Mesodermal cell (in vitro differentiated cells): Measurements from ENCODE around the gene SSBP1.
"Not testable (repeated sequence)": the region's sequence is repeated elsewhere in the genome, so short reads cannot be mapped to it uniquely, and the experiment has no call there.

ENCODE experiments used
- H3K27ac ChIP-seq: 2 replicates; pipeline ENCODE4 v1.7.0; 2013; ENCODE audit warnings: mild to moderate bottlenecking, low read depth, low read length, moderate library complexity; ENCODE audit not compliant: severe bottlenecking
- H3K36me3 ChIP-seq: 2 replicates; pipeline ENCODE4 v1.7.1; 2013; ENCODE audit warnings: mild to moderate bottlenecking, low read length, moderate library complexity; ENCODE audit not compliant: control insufficient read depth, insufficient read depth
- H3K4me1 ChIP-seq: one replicate; pipeline ENCODE4 v1.7.1; 2013; ENCODE audit warnings: mild to moderate bottlenecking, low read length; ENCODE audit not compliant: insufficient read depth, control insufficient read depth, poor library complexity, severe bottlenecking
- H3K4me3 ChIP-seq: 2 replicates; pipeline ENCODE4 v1.7.0; 2013; ENCODE audit warnings: low read length, control low read depth, mild to moderate bottlenecking; ENCODE audit not compliant: insufficient read depth, poor library complexity, severe bottlenecking; ENCODE audit errors: extremely low read depth
- H3K9me3 ChIP-seq: 2 replicates; pipeline ENCODE4 v1.7.1; 2013; ENCODE audit warnings: mild to moderate bottlenecking, low read length, moderate library complexity; ENCODE audit not compliant: control insufficient read depth
- WGBS, 2 experiments: methylation state at CpG; one replicate each; pipeline ENCODE4 v1.1.5; 2013; ENCODE audit warnings: missing lambda C conversion rate in 2 of 2; ENCODE audit not compliant: insufficient coverage in 2 of 2; 5-methylcytosine and 5-hydroxymethylcytosine counted together

Gene SSBP1

DNA sequence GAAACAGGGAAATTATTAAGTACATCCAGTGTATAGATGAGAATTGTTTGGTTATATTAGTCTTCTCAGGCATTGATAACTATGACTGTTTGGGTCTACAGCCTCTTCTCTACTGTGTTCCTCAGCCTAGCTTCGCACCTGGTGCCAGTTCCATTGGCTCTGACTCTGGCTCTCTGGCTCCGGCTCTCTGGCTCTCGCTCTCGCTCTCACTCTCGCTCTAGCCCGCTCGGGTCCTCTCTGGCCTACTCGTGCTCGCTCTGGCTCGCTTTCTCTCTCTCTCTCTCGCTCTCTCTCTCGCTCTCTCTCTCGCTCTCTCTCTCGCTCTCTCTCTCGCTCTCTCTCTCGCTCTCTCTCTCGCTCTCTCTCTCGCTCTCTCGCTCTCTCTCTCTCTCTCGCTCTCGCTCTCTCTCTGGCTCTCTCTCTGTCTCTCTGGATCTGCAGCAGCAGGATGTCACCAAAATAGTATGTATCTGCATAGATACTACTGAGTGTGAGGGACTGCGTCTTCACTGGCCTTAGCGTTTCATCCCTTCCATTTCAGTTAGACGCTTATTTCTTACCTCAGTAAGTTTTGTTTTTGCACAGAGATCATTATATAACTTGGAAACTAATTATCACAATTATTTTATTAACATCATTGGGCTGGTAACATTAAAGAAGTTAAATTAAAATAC lies 6.5 kb upstream of the SSBP1 start:
- 89 to 92% methylated on average over 8 to 9 of the region's 24 CpGs for WGBS, 2 experiments

DNA sequence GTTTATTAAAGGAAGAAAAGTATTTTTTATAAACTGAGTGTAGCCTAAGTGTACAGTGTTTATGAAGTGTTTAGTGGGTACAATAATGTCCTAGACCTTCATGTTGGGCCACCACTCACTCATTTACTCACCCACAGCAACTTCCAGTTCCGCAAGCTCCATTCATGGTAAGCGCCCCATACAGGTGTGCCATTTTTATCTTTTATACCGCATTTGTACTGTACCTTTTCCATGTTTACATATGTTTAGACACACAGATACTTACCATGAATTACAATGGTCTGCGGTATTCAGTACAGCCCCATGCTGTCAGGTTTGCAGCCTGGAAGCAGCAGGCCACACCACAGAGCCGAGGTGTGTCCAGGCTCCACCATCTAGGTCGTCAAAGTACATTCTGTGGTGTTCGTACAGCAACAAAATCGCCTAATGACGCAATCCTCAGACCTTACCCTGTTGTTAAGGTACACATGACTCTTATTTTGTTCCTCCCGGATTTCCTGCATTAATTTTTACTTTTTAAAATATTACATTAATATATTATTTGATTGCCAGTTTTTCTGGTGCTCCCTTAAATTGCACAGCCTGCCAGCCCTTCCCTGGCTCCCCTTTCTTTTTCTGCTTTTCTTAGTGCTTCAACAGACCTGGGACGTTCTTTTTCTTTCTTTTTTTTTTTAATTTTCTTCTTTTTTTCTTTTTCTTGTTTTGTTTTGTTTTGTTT lies 881 bp upstream of the SSBP1 start:
- H3K36me3 ChIP-seq, result peaks cover 25% of the 10 kb centered on the region
- H3K4me3 ChIP-seq, result peak overlapping the region; percentile 78
- H3K27ac ChIP-seq, result peak overlapping the region; percentile 83
- 93 to 96% methylated on average over 9 of the region's 11 CpGs for WGBS, 2 experiments
- no peaks in the 10 kb centered on the region for H3K4me1 ChIP-seq
- no peaks in the 10 kb centered on the region for H3K9me3 ChIP-seq

More for the DNA sequence above, 6.5 kb upstream of the SSBP1 start:
- no peaks in the 10 kb centered on the region for H3K9me3 ChIP-seq
- no peaks in the 10 kb centered on the region for H3K36me3 ChIP-seq
- no peak overlapping the region for H3K4me3 ChIP-seq
- no peaks in the 10 kb centered on the region for H3K4me1 ChIP-seq
- no peak overlapping the region for H3K27ac ChIP-seq

- H3K27ac ChIP-seq, result peak overlapping the region; percentile 83
- H3K9me3 ChIP-seq, result no peaks in the 10 kb centered on the region
- whole genome bisulfite sequencing, 2 experiments, result 3 to 8% methylated on average over 2 of the region's 6 CpGs
- peak overlapping the region; percentile 78 for H3K4me3 ChIP-seq
- no peaks in the 10 kb centered on the region for H3K4me1 ChIP-seq
- peaks cover 39% of the 10 kb centered on the region for H3K36me3 ChIP-seq
These were observed 445 bp downstream of the SSBP1 start for GRCh38 chr7:141738592-141739013.

- 100% methylated on average over 1 of the region's 3 CpGs for WGBS, 2 experiments
- H3K4me3 ChIP-seq, result peak overlapping the region; percentile 78
- H3K9me3 ChIP-seq, result no peaks in the 10 kb centered on the region
These were observed 1.1 kb downstream of the SSBP1 start for GRCh38 chr7:141739250-141739649.

GRCh38 chr7:141742229-141742628 lies 4.1 kb downstream of the SSBP1 start:
- no CpG with 5 or more reads among the region's 1 CpG for WGBS, 2 experiments
- Histone ChIP-seq H3K4me1 (no peaks in the 10 kb centered on the region), H3K36me3 (peaks cover 60% of the 10 kb centered on the region), H3K9me3 (no peaks in the 10 kb centered on the region), H3K27ac (no peak overlapping the region), H3K4me3 (no peak overlapping the region)

More at GRCh38 chr7:141739250-141739649, 1.1 kb downstream of the SSBP1 start:
- Histone ChIP-seq H3K27ac (no peak overlapping the region), H3K36me3 (peaks cover 45% of the 10 kb centered on the region), H3K4me1 (no peaks in the 10 kb centered on the region)

DNA sequence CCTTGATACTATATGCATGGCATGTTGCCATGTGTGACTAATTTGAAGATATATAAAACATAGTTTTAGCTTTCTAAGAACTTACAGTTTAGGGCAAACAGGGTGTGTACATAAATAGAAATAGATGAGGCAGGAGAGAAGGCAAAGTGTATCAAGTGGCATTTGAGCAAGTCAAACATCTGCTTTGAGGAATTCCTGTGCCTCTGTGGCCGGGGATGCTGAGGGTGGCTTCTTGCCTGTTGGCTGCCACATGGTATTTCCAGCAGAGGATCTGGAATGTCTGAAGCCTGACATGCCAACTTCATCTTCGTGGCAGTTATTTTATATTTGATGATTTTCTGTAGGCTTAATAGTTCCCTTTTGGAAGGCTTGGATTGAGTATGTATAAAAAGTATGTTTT lies 6.0 kb downstream of the SSBP1 start:
- Histone ChIP-seq H3K4me1 (no peaks in the 10 kb centered on the region), H3K9me3 (no peaks in the 10 kb centered on the region), H3K36me3 (peaks cover 78% of the 10 kb centered on the region), H3K27ac (no peak overlapping the region), H3K4me3 (no peak overlapping the region)
- 88 to 97% methylated on average over 1 to 2 of the region's 2 CpGs for WGBS, 2 experiments

DNA sequence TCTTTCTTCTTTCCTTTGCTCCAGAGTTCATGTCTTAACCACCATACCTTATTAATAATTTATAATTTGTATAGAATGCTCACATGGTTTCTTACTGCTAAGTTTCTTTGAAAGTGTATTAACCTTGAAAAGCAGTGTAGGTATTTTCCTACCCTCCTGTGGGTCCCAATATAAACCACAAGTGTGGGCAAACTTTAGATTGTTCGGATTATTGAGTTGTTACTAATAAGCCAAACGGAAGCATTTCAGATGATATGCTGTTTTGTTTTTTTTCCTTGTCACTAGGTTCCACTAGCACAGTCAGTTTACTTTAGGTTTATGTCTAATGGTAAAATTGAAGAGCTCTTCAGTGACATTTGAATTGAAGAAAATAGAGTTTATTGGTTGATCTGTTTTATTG lies 10.2 kb downstream of the SSBP1 start:
- Histone ChIP-seq H3K36me3 (peaks cover 84% of the 10 kb centered on the region), H3K4me1 (no peaks in the 10 kb centered on the region), H3K9me3 (peaks cover 22% of the 10 kb centered on the region), H3K27ac (no peak overlapping the region), H3K4me3 (no peak overlapping the region)
- 100% methylated on average over 2 of the region's 2 CpGs; no CpG with 5 or more reads in 1 of the 2 experiments for WGBS, 2 experiments

- not testable (repeated sequence) for H3K4me3 ChIP-seq, H3K27ac ChIP-seq, H3K4me1 ChIP-seq
- WGBS, 2 experiments, result 98 to 100% methylated on average over 6 of the region's 10 CpGs
- peaks cover 96% of the 10 kb centered on the region for H3K36me3 ChIP-seq
- peaks cover 22% of the 10 kb centered on the region for H3K9me3 ChIP-seq
These were observed 13.7 kb downstream of the SSBP1 start for GRCh38 chr7:141751904-141752303.

DNA sequence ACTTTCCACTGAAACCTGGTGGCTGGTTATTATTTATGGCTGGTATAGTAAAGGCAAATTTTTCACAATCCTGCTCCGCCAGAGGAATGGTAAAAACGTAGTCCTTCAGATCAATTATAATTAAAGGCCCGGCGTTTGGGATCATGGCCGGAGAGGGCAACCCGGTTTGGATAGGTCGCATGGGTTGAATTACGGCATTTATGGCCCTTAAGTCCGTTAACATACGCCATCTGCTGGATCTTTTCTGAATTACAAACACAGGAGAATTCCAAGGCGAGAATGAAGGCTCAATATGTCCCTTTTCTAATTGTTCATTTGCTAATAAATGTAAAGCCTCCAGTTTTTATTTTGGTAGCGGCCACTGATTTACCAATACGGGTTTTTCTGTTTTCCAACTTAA lies 14.5 kb downstream of the SSBP1 start:
- 92 to 93% methylated on average over 10 of the region's 13 CpGs for WGBS, 2 experiments
- H3K4me3 ChIP-seq, result no peak overlapping the region

GRCh38 chr7:141754939-141755338 lies 16.8 kb downstream of the SSBP1 start:
- 80 to 98% methylated on average over 2 to 4 of the region's 6 CpGs for WGBS, 2 experiments
- H3K9me3 ChIP-seq, result peaks cover 19% of the 10 kb centered on the region
- H3K36me3 ChIP-seq, result peaks cover 93% of the 10 kb centered on the region

More for the DNA sequence above, 14.5 kb downstream of the SSBP1 start:
- Histone ChIP-seq H3K36me3 (peaks cover 98% of the 10 kb centered on the region), H3K9me3 (peaks cover 22% of the 10 kb centered on the region), H3K4me1 (no peaks in the 10 kb centered on the region), H3K27ac (no peak overlapping the region)

DNA sequence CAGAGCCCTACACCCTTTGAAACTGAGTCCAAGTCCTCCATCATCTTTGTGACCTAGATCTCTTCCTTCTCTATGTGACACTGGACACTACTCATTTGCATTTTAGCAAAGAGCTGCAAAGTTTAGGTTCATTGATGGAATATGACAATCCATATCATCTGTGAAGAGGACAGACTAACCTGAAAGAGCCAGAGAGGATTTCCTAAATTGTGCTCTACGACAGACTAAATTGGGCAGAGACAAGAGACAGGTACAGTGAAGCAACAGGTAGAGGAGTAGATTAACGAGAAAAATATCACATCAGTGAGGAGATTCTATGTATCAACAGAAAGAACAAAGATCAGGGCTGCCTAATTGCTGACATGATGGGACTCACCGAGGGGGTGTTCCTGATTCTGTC lies 25.6 kb downstream of the SSBP1 start, which contains the start of gene TAS2R3:
Gene TAS2R3, plus strand, starts transcription at position 301 of the 400 bp plus-strand sequence. Its CDS starts 62 bp downstream, at position 363.
- no peaks in the 10 kb centered on the region for H3K9me3 ChIP-seq
- H3K4me3 ChIP-seq, result no peak within 1 kb of the TSS
- H3K27ac ChIP-seq, result no peak within 1 kb of the TSS
- H3K36me3 ChIP-seq, result peaks cover 28% of the 10 kb centered on the region
- 83 to 98% methylated on average over 3 of the region's 3 CpGs for WGBS, 2 experiments
- H3K4me1 ChIP-seq, result no peaks in the 10 kb centered on the region

More at GRCh38 chr7:141754939-141755338, 16.8 kb downstream of the SSBP1 start:
- H3K4me1 ChIP-seq, result no peaks in the 10 kb centered on the region
- H3K27ac ChIP-seq, result no peak overlapping the region
- no peak overlapping the region for H3K4me3 ChIP-seq
